MM.1S (cell line): ENCODE data around the gene PADI4.

Experiments
- DNase-seq: peaks from one replicate; pipeline ENCODE4 v3.0.0-alpha.2; 2015
- H2AFZ ChIP-seq: fragments of 300-600 bp; sonication (generic); 2 replicates; pipeline ENCODE4 v1.6.0; 2016; ENCODE audit warnings: antibody characterized with exemption, low read length
- H3F3A ChIP-seq: fragments of 300-600 bp; sonication (generic); 2 replicates; pipeline ENCODE4 v1.6.1; 2016; ENCODE audit warnings: mild to moderate bottlenecking, antibody characterized with exemption, low read length, moderate library complexity, mixed read lengths; ENCODE audit not compliant: insufficient read depth
- H3K27ac ChIP-seq: fragments of 300-600 bp; sonication (generic); 2 replicates; pipeline ENCODE4 v1.5.1; 2016; ENCODE audit warnings: mild to moderate bottlenecking, low read length
- H3K27me3 ChIP-seq: fragments of 300-600 bp; sonication (generic); replicated peaks from 2 replicates; pipeline ENCODE4 v1.6.0; 2016; ENCODE audit warnings: low read length; ENCODE audit not compliant: insufficient read depth
- H3K36me3 ChIP-seq: fragments of 300-600 bp; sonication (generic); replicated peaks from 2 replicates; pipeline ENCODE4 v1.6.1; 2016; ENCODE audit warnings: mild to moderate bottlenecking, low read length, mixed read lengths; ENCODE audit not compliant: insufficient read depth
- H3K4me1 ChIP-seq: fragments of 300-600 bp; sonication (generic); 2 replicates; pipeline ENCODE4 v1.6.1; 2016; ENCODE audit warnings: low read length, mixed read lengths
- H3K4me2 ChIP-seq: fragments of 300-600 bp; sonication (generic); 2 replicates; pipeline ENCODE4 v1.6.0; 2016; ENCODE audit warnings: low read depth, low read length
- H3K4me3 ChIP-seq: fragments of 300-600 bp; sonication (generic); 2 replicates; pipeline ENCODE4 v1.5.1; 2016; ENCODE audit warnings: low read length, mixed read lengths
- H3K79me2 ChIP-seq: fragments of 300-600 bp; sonication (generic); 2 replicates; pipeline ENCODE4 v1.6.1; 2016; ENCODE audit warnings: mixed run types, low read length, mixed read lengths
- H3K9ac ChIP-seq: fragments of 300-600 bp; sonication (generic); 2 replicates; pipeline ENCODE4 v1.6.1; 2016; ENCODE audit warnings: low read length, mixed read lengths
- H3K9me2 ChIP-seq: fragments of 300-600 bp; sonication (generic); replicated peaks from 2 replicates; pipeline ENCODE4 v1.6.1; 2016; ENCODE audit warnings: mild to moderate bottlenecking, low read length, mixed read lengths; ENCODE audit not compliant: insufficient read depth
- H3K9me3 ChIP-seq: fragments of 300-600 bp; sonication (generic); replicated peaks from 2 replicates; pipeline ENCODE4 v1.6.1; 2016; ENCODE audit warnings: mild to moderate bottlenecking, low read length, mixed read lengths; ENCODE audit not compliant: insufficient read depth
- H4K20me1 ChIP-seq: fragments of 300-600 bp; sonication (generic); 2 replicates; pipeline ENCODE4 v1.6.1; 2016; ENCODE audit warnings: mild to moderate bottlenecking, low read length, moderate library complexity, mixed read lengths; ENCODE audit not compliant: insufficient read depth
- CTCF ChIP-seq: fragments of 300-600 bp; sonication (generic); IDR thresholded peaks from 2 replicates; pipeline ENCODE4 v1.5.1; 2016; ENCODE audit warnings: antibody characterized with exemption, low read length, mixed read lengths
- EZH2 ChIP-seq: fragments of 300-600 bp; sonication (generic); optimal IDR thresholded peaks from 2 replicates; pipeline ENCODE3; 2017; ENCODE audit warnings: low read depth, mild to moderate bottlenecking, antibody characterized with exemption, low read length, mixed read lengths
- EZH2phosphoT487 ChIP-seq: fragments of 300-600 bp; sonication (generic); IDR thresholded peaks from 2 replicates; pipeline ENCODE4 v1.6.1; 2018; ENCODE audit warnings: antibody characterized with exemption, low read length

Gene PADI4

GRCh38 chr1:17359031-17359430 is 51.0 kb downstream of the PADI4 start:
- Histone ChIP-seq H3K9me3 (no peaks in the 10 kb centered on the region), H3K4me2 (no peak overlapping the region), H3K27me3 (peaks cover 88% of the 10 kb centered on the region), H3K9ac (no peak overlapping the region), H3K27ac (no peak overlapping the region), H3K9me2 (no peaks in the 10 kb centered on the region), H3K36me3 (no peaks in the 10 kb centered on the region), H3K79me2 (no peaks in the 10 kb centered on the region), H2AFZ (no peak overlapping the region), H4K20me1 (no peaks in the 10 kb centered on the region), H3K4me1 (no peaks in the 10 kb centered on the region), H3K4me3 (no peak overlapping the region), H3F3A (no peaks in the 10 kb centered on the region)
- no peak for TF ChIP-seq EZH2
- no peak for TF ChIP-seq EZH2phosphoT487
- TF ChIP-seq CTCF: no peak
- DNase-seq: no peak

GRCh38 chr1:17359808-17360207 is 51.8 kb downstream of the PADI4 start:
- H3K4me2 ChIP-seq: no peak overlapping the region
- no peaks in the 10 kb centered on the region for H3K79me2 ChIP-seq
- no peaks in the 10 kb centered on the region for H3K4me1 ChIP-seq
- no peak overlapping the region for H3K27ac ChIP-seq
- H3K27me3 ChIP-seq: peaks cover 88% of the 10 kb centered on the region
- no peaks in the 10 kb centered on the region for H4K20me1 ChIP-seq
- H3K36me3 ChIP-seq: no peaks in the 10 kb centered on the region
- no peak overlapping the region for H2AFZ ChIP-seq
- no peaks in the 10 kb centered on the region for H3K9me2 ChIP-seq
- TF ChIP-seq EZH2: no peak
- TF ChIP-seq CTCF: no peak
- TF ChIP-seq EZH2phosphoT487: no peak
- no peaks in the 10 kb centered on the region for H3F3A ChIP-seq
- no peak overlapping the region for H3K9ac ChIP-seq
- H3K4me3 ChIP-seq: no peak overlapping the region
- H3K9me3 ChIP-seq: no peaks in the 10 kb centered on the region
- no peak for DNase-seq

GRCh38 chr1:17360272-17360956 is 52.4 kb downstream of the PADI4 start:
- Histone ChIP-seq H3K79me2 (no peaks in the 10 kb centered on the region), H3K9me2 (no peaks in the 10 kb centered on the region), H3K4me3 (no peak overlapping the region), H3K27me3 (peaks cover 87% of the 10 kb centered on the region), H3K4me1 (no peaks in the 10 kb centered on the region), H3K36me3 (no peaks in the 10 kb centered on the region), H3K9ac (no peak overlapping the region), H2AFZ (no peak overlapping the region), H3K27ac (no peak overlapping the region), H4K20me1 (no peaks in the 10 kb centered on the region), H3K9me3 (no peaks in the 10 kb centered on the region), H3K4me2 (no peak overlapping the region), H3F3A (no peaks in the 10 kb centered on the region)
- DNase-seq: no peak
- TF ChIP-seq EZH2: no peak
- TF ChIP-seq CTCF: no peak
- TF ChIP-seq EZH2phosphoT487: no peak
